Activated CD8-positive, alpha-beta T cell treated with anti-CD3 and anti-CD28 coated beads for 36 hours (primary cell): ENCODE results near the gene GAL3ST2. TPM values are rescaled to one million over a fixed set of nuclear protein-coding genes. Genes with fewer than 3 reads are reported as not detected.
"Not testable (repeated sequence)": the region's sequence is repeated elsewhere in the genome, so short reads cannot be mapped to it uniquely, and the experiment has no call there.

ENCODE experiments used
- ATAC-seq: fragments of 200-7000 bp; cut with Tn5 transposase; one replicate; pipeline ENCODE4 v1.10.0; 2021; ENCODE audit warnings: mild to moderate bottlenecking, moderate library complexity
- CTCF ChIA-PET: fragments of 350-600 bp; sonication (Branson Sonifier 250); formaldehyde crosslinking; loops from one replicate; lab custom pipeline; 2021; ENCODE audit warnings: antibody characterized with exemption; lab: Charles Lee
- POLR2A ChIA-PET: fragments of 350-600 bp; sonication (Branson Sonifier 250); formaldehyde crosslinking; loops from one replicate; lab custom pipeline; 2021; ENCODE audit warnings: antibody characterized with exemption; lab: Charles Lee
- DNase-seq: peaks from one replicate; pipeline ENCODE4 v3.0.0-alpha.2; 2020
- H3K27ac Mint-ChIP-seq: one replicate; pipeline ENCODE4 v1.8.0; 2021; ENCODE audit warnings: mild to moderate bottlenecking, mixed read lengths
- H3K27me3 Mint-ChIP-seq: one replicate; pipeline ENCODE4 v1.8.0; 2021; ENCODE audit warnings: mixed read lengths
- H3K36me3 Mint-ChIP-seq: one replicate; pipeline ENCODE4 v1.8.0; 2021; ENCODE audit warnings: low read depth, mixed read lengths
- H3K4me1 Mint-ChIP-seq: one replicate; pipeline ENCODE4 v1.8.0; 2021; ENCODE audit warnings: low read depth, mixed read lengths
- H3K4me3 Mint-ChIP-seq: one replicate; pipeline ENCODE4 v1.8.0; 2021; ENCODE audit warnings: mild to moderate bottlenecking, moderate library complexity, mixed read lengths
- H3K9me3 Mint-ChIP-seq: one replicate; pipeline ENCODE4 v1.8.0; 2021; ENCODE audit warnings: mixed read lengths
- intact Hi-C: fragments of 100-400 bp; cut with micrococcal nuclease; formaldehyde crosslinking; loops from one replicate; pipeline ENCODE4 v1.10.0; 2022
- total RNA-seq, 2 experiments: library from RNA; stranded (reverse); gene quantifications; one replicate each; pipeline ENCODE4 v1.2.3, GENCODE V29; 2021
- TF ChIP-seq, protein P1 (sequence below): fragments of 200-600 bp; IDR thresholded peaks from one replicate; pipeline ENCODE4 v1.8.0; 2022; ENCODE audit warnings: antibody characterized with exemption, mild to moderate bottlenecking

Gene GAL3ST2
- total RNA-seq, 2 experiments from 2014 or later: 0.89 to 0.95 TPM

DNA sequence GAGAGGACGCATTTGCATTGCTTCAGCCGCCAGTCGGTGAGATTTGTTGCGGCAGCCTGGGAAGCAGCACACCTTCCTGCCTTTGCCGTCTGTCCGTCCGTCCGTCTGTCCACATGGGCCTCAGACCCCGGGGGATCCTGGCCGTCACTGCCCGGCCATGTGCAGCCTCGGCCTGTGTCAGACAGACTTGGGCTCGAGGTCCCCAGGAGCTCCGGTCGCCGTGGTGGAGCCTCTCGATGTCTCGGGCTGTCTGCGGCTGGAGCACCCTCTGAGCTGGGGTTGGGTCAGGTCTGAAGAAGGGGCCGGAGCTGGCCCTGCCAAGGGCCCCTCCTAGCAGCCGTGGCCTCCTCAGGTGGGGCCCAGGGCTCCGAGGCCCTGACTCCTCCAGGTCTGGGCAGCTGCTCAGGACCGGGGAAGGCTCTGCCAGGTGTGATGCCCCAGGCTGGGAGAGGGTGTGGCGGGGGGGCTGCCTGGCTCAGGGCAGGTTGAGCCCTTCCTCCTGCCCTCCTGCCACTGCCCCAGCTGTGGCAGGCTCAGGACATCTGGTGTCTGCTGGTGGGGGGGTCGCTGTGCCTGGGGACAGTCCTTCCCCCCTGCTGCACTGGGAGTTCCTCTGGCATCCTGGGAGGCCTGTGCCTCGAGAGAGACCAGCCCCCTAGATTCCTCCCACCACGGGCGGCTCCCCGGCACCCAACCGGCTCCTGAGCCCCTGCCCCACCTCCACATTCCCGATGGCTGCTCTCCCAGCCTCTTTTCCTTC, 44.2 kb downstream of the GAL3ST2 start:
- Mint-ChIP-seq H3K36me3 (no peaks in the 10 kb centered on the region), H3K4me1 (peaks cover 5% of the 10 kb centered on the region), H3K9me3 (peaks cover 3% of the 10 kb centered on the region), H3K27me3 (peaks cover 10% of the 10 kb centered on the region), H3K4me3 (no peak overlapping the region), H3K27ac (no peak overlapping the region)
- CTCF ChIA-PET: no interaction called here
- no peak for ATAC-seq
- POLR2A ChIA-PET: no interaction called here
- intact Hi-C loops: no loop called here
- DNase-seq: no peak
- TF ChIP-seq, protein P1, sequence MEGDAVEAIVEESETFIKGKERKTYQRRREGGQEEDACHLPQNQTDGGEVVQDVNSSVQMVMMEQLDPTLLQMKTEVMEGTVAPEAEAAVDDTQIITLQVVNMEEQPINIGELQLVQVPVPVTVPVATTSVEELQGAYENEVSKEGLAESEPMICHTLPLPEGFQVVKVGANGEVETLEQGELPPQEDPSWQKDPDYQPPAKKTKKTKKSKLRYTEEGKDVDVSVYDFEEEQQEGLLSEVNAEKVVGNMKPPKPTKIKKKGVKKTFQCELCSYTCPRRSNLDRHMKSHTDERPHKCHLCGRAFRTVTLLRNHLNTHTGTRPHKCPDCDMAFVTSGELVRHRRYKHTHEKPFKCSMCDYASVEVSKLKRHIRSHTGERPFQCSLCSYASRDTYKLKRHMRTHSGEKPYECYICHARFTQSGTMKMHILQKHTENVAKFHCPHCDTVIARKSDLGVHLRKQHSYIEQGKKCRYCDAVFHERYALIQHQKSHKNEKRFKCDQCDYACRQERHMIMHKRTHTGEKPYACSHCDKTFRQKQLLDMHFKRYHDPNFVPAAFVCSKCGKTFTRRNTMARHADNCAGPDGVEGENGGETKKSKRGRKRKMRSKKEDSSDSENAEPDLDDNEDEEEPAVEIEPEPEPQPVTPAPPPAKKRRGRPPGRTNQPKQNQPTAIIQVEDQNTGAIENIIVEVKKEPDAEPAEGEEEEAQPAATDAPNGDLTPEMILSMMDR: no peak

DNA sequence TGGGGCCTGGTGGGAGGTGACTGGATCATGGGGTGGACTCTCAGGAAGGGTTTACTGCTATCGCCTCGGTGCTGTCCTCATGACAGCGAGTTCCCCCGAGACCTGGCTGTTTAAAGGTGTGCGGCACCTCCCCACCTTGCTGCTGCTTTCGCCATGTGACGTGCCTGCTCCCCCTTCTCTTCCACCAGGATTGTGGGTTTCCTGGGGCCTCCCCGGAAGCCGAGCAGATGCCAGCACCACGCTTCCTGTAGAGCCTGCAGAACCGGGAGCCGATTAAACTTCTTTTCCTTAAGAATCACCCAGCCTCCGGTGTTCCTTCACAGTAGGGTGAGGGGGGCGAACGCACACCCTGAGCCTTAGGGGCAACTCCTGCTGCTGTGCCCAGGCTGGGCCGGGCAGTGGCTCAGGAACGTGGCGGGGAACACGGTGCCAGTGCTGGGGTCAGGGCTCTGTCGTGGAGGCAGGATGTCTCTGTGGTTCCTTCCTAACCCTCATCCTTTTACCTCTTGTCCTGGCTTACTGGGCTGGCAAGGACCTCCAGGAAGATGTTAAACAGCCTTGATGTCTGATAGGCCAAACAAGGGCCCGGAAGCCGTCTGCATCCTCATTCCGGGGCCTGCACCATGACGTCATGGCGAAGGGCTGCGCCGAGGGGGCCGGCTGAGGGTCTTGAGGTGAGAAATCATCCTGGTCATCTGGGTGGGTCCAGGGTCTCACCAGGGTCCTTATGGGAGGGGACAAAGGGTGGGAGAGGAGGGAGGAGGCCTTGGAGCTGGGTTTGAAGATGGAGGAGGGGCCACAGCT, 45.0 kb downstream of the GAL3ST2 start:
- ATAC-seq: no peak
- Mint-ChIP-seq H3K4me3 (no peak overlapping the region), H3K9me3 (peaks cover 7% of the 10 kb centered on the region), H3K27me3 (peaks cover 10% of the 10 kb centered on the region), H3K27ac (no peak overlapping the region), H3K36me3 (no peaks in the 10 kb centered on the region), H3K4me1 (peaks cover 5% of the 10 kb centered on the region)
- POLR2A ChIA-PET: no interaction called here
- intact Hi-C loops: no loop called here
- TF ChIP-seq, protein P1: no peak
- no peak for DNase-seq
- CTCF ChIA-PET: no interaction called here

DNA sequence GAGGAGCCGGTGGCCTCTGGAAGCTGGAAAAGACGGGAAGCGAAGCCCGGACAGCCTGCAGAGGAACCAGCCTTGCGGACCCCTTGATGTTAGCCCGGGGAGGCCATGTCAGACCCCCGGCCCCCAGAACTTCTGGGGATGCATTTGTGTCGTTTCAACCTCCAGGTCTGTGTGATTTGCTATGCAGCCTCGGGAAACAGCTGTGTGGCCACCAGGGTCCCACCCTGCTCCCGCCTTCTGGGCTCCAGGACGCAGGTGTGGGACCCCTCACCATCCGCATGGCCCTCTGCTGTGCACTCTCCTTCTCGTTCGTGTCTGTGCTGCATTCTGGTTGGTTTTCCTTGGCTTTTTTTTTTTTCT, 45.6 kb downstream of the GAL3ST2 start:
- Mint-ChIP-seq H3K27me3 (peaks cover 10% of the 10 kb centered on the region), H3K4me1 (peaks cover 4% of the 10 kb centered on the region), H3K27ac (no peak overlapping the region), H3K4me3 (no peak overlapping the region), H3K9me3 (peaks cover 12% of the 10 kb centered on the region), H3K36me3 (no peaks in the 10 kb centered on the region)
- POLR2A ChIA-PET: no interaction called here
- TF ChIP-seq, protein P1: no peak
- ATAC-seq (no peak), DNase-seq (no peak)
- intact Hi-C loops: no loop called here
- CTCF ChIA-PET: no interaction called here

DNA sequence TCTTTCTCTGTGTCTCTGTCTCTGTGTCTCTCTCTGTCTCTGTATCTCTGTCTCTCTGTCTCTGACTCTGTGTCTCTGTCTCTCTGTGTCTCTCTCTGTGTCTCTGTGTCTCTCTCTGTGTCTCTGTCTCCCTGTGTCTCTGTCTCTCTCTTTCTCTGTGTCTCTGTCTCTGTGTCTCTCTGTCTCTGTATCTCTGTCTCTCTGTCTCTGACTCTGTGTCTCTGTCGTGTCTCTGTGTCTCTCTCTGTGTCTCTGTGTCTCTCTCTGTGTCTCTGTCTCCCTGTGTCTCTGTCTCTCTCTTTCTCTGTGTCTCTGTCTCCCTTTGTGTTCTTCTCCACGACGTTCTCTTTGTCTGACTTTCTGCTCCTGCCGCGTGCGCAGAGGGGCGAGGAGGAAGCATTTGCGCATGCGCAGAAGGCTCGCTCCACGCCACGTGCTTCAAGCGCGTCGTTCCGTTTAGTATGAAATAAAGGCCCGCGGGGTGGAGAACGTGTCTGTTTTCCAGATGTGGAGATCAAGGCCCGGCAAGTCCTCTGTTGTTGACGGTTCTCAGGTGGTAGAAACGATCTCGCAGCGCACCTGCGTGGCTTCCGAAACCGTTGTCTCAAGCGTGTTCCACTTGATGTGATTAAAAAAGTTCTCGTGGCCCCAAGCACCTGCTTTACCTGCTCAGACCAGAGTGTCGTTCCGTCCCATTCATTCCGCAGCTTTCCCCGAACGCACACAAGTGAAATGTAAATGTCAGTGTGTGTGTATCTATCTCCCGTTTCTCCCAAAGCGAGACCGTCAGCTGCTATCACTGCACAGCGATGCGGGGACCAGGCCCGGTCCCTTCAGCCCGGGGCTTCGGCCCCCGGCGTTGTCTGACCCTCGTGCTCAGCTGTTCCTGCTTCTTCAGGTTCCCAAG, 47.2 kb downstream of the GAL3ST2 start:
- H3K4me3 Mint-ChIP-seq, H3K36me3 Mint-ChIP-seq, ATAC-seq, DNase-seq, H3K4me1 Mint-ChIP-seq, CTCF ChIA-PET, H3K27ac Mint-ChIP-seq, POLR2A ChIA-PET, intact Hi-C loops: not testable (repeated sequence)
- Mint-ChIP-seq H3K27me3 (peaks cover 12% of the 10 kb centered on the region), H3K9me3 (peaks cover 22% of the 10 kb centered on the region)

DNA sequence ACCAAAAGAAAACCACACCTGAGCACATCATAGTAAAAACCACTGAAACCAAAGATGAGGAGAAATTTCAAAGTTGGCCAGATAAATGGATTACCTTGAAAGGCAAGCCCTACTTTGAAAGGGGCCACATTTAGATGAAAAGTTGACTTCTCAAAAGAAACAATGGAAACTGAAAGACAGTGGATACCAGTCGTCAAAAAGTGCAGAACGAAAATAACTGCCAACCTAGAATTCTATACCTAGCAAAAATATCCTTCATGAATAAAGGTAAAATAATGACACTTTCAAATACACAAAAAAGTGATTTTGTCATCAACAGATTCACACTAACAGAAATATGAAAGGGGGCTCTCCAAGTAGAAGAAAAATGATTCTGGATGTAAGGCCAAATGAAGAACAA, 50.8 kb downstream of the GAL3ST2 start:
- TF ChIP-seq, protein P1: no peak
- no peak overlapping the region for H3K4me3 Mint-ChIP-seq
- H3K27me3 Mint-ChIP-seq: peaks cover 16% of the 10 kb centered on the region

More for the DNA sequence above, 50.8 kb downstream of the GAL3ST2 start:
- POLR2A ChIA-PET: no interaction called here
- CTCF ChIA-PET: no interaction called here
- Mint-ChIP-seq H3K9me3 (peaks cover 22% of the 10 kb centered on the region), H3K4me1 (no peaks in the 10 kb centered on the region), H3K36me3 (no peaks in the 10 kb centered on the region), H3K27ac (no peak overlapping the region)
- intact Hi-C loops: no loop called here
- ATAC-seq (no peak), DNase-seq (no peak)
